GM19395 (cell line): ENCODE data around the gene NCOA1.

ENCODE experiments used
- ATAC-seq: cut with Tn5 transposase; IDR thresholded peaks from one replicate; pipeline ENCODE4 v1.9.1; 2021; ENCODE audit warnings: mild to moderate bottlenecking, moderate library complexity; ENCODE audit not compliant: unreplicated experiment

Gene NCOA1

GRCh38 chr2:24816404-24816803 lies 325.4 kb downstream of the NCOA1 start:
- ATAC-seq: no peak

GRCh38 chr2:24816884-24817283 lies 325.8 kb downstream of the NCOA1 start:
- ATAC-seq: no peak

GRCh38 chr2:24818721-24819167 lies 327.7 kb downstream of the NCOA1 start:
- ATAC-seq: no peak

GRCh38 chr2:24819442-24820174 lies 328.6 kb downstream of the NCOA1 start:
- no peak for ATAC-seq

- ATAC-seq: no peak
Measured at GRCh38 chr2:24820175-24820513, 329.1 kb downstream of the NCOA1 start.
